ENCODE data around the gene BCAS3.

The BCAS3 gene

GRCh38 chr17:61393904-61394629 is 716.4 kb downstream of the BCAS3 start:
- Histone ChIP-seq H3K79me2 (ENCODE audit: insufficient read depth, low read depth) (no peaks in the 10 kb centered on the region), H2AFZ (ENCODE audit: low read depth) (no peak overlapping the region), H4K20me1 (ENCODE audit: insufficient read depth) (no peaks in the 10 kb centered on the region), H3K27me3 (ENCODE audit: insufficient read depth, low read depth) (no peaks in the 10 kb centered on the region), H3K36me3 (ENCODE audit: insufficient read depth) (no peaks in the 10 kb centered on the region), H3K9ac (no peak overlapping the region), H3K4me3 (IDR thresholded peaks at IDR 0.05; ENCODE audit: insufficient read depth, low read depth, low read length) (no peak overlapping the region), H3K4me1 (ENCODE audit: low read depth, poor library complexity, severe bottlenecking) (peaks cover 12% of the 10 kb centered on the region), H3K4me2 (no peak overlapping the region), H3K27ac (no peak overlapping the region)
- TF ChIP-seq CTCF (conservative IDR thresholded peaks at IDR 0.05; ENCODE audit: low read depth, low read length) = no peak

GRCh38 chr17:61394630-61395408 is 717.2 kb downstream of the BCAS3 start:
- H3K27ac ChIP-seq = peak overlapping the region; percentile 3; the same call in 1 of the 2 replicates
- H3K36me3 ChIP-seq (ENCODE audit: insufficient read depth) = no peaks in the 10 kb centered on the region
- no peak for TF ChIP-seq CTCF (conservative IDR thresholded peaks at IDR 0.05; ENCODE audit: low read depth, low read length)
- no peaks in the 10 kb centered on the region for H3K27me3 ChIP-seq (ENCODE audit: insufficient read depth, low read depth)
- H3K4me3 ChIP-seq (IDR thresholded peaks at IDR 0.05; ENCODE audit: insufficient read depth, low read depth, low read length) = no peak overlapping the region
- no peak overlapping the region for H3K9ac ChIP-seq
- H3K4me2 ChIP-seq = no peak overlapping the region; the same call in 1 of the 2 replicates
- no peaks in the 10 kb centered on the region for H4K20me1 ChIP-seq (ENCODE audit: insufficient read depth)
- peaks cover 12% of the 10 kb centered on the region for H3K4me1 ChIP-seq (ENCODE audit: low read depth, poor library complexity, severe bottlenecking)
- H2AFZ ChIP-seq (ENCODE audit: low read depth) = no peak overlapping the region
- H3K79me2 ChIP-seq (ENCODE audit: insufficient read depth, low read depth) = no peaks in the 10 kb centered on the region

GRCh38 chr17:61395409-61395982 is 717.8 kb downstream of the BCAS3 start:
- Histone ChIP-seq H2AFZ (ENCODE audit: low read depth) (no peak overlapping the region), H3K9ac (no peak overlapping the region), H3K27me3 (ENCODE audit: insufficient read depth, low read depth) (no peaks in the 10 kb centered on the region), H3K27ac (peak overlapping the region; percentile 3; the same call in 1 of the 2 replicates), H4K20me1 (ENCODE audit: insufficient read depth) (no peaks in the 10 kb centered on the region), H3K36me3 (ENCODE audit: insufficient read depth) (no peaks in the 10 kb centered on the region), H3K4me3 (IDR thresholded peaks at IDR 0.05; ENCODE audit: insufficient read depth, low read depth, low read length) (no peak overlapping the region), H3K79me2 (ENCODE audit: insufficient read depth, low read depth) (no peaks in the 10 kb centered on the region), H3K4me1 (ENCODE audit: low read depth, poor library complexity, severe bottlenecking) (peaks cover 12% of the 10 kb centered on the region), H3K4me2 (no peak overlapping the region; the same call in 1 of the 2 replicates)
- no peak for TF ChIP-seq CTCF (conservative IDR thresholded peaks at IDR 0.05; ENCODE audit: low read depth, low read length)

GRCh38 chr17:61395983-61396585 is 718.4 kb downstream of the BCAS3 start:
- no peaks in the 10 kb centered on the region for H3K36me3 ChIP-seq (ENCODE audit: insufficient read depth)
- peaks cover 12% of the 10 kb centered on the region for H3K4me1 ChIP-seq (ENCODE audit: low read depth, poor library complexity, severe bottlenecking)
- no peak overlapping the region for H3K4me3 ChIP-seq (IDR thresholded peaks at IDR 0.05; ENCODE audit: insufficient read depth, low read depth, low read length)
- no peak for TF ChIP-seq CTCF (conservative IDR thresholded peaks at IDR 0.05; ENCODE audit: low read depth, low read length)
- H3K79me2 ChIP-seq (ENCODE audit: insufficient read depth, low read depth) = no peaks in the 10 kb centered on the region
- H3K4me2 ChIP-seq = no peak overlapping the region
- no peaks in the 10 kb centered on the region for H4K20me1 ChIP-seq (ENCODE audit: insufficient read depth)
- H3K27ac ChIP-seq = no peak overlapping the region
- no peak overlapping the region for H2AFZ ChIP-seq (ENCODE audit: low read depth)
- no peaks in the 10 kb centered on the region for H3K27me3 ChIP-seq (ENCODE audit: insufficient read depth, low read depth)
- no peak overlapping the region for H3K9ac ChIP-seq

Measured in KMS-11 (cell line).